IgD-negative memory B cell (primary cell): ENCODE data around the gene XCL1. TPM values are rescaled to one million over a fixed set of nuclear protein-coding genes. Genes with fewer than 3 reads are reported as not detected.
A peak's percentile ranks its signal among the peaks of the same experiment; 100 is the strongest.
"Not testable (repeated sequence)": the region's sequence is repeated elsewhere in the genome, so short reads cannot be mapped to it uniquely, and the experiment has no call there.

Source experiments
- H3K27ac Mint-ChIP-seq, 3 donors: one replicate each; pipeline ENCODE4 v1.8.0; 2020 to 2022; ENCODE audit warnings: mild to moderate bottlenecking in 3 of 3, mixed read lengths in 3 of 3, moderate library complexity in 1 of 3
- H3K27me3 Mint-ChIP-seq: one replicate; pipeline ENCODE4 v1.8.0; 2021; ENCODE audit warnings: mixed read lengths
- H3K36me3 Mint-ChIP-seq: one replicate; pipeline ENCODE4 v1.8.0; 2020; ENCODE audit warnings: mild to moderate bottlenecking, mixed read lengths
- H3K4me1 Mint-ChIP-seq, 3 donors: one replicate each; pipeline ENCODE4 v1.8.0; 2020 to 2022; ENCODE audit warnings: mixed read lengths in 3 of 3, mild to moderate bottlenecking in 1 of 3
- H3K4me3 Mint-ChIP-seq, 4 donors: one replicate each; pipeline ENCODE4 v1.8.0; 2020 to 2022; ENCODE audit warnings: mild to moderate bottlenecking in 4 of 4, mixed read lengths in 4 of 4, moderate library complexity in 3 of 4
- H3K9me3 Mint-ChIP-seq, 3 donors: one replicate each; pipeline ENCODE4 v1.8.0; 2020 to 2021; ENCODE audit warnings: mixed read lengths in 3 of 3, mild to moderate bottlenecking in 1 of 3
- polyA plus RNA-seq: library from polyadenylated mRNA; unstranded; fragments of 300-500 nt; fragmentation: Illumina TruSeq; gene quantifications from one replicate; pipeline ENCODE4 v1.2.3, GENCODE V29; 2021

Gene XCL1
- polyA plus RNA-seq, 1 donor from 2014 or later, result 0.43 TPM

- Mint-ChIP-seq H3K9me3 (no peaks in the 10 kb centered on the region), H3K4me3 (no peak overlapping the region), H3K4me1 (no peaks in the 10 kb centered on the region), H3K27ac (no peak overlapping the region), H3K36me3 (no peaks in the 10 kb centered on the region), H3K27me3 (peaks cover 4% of the 10 kb centered on the region)
Observed at GRCh38 chr1:168581817-168582572, 5.6 kb downstream of the XCL1 start.

- Mint-ChIP-seq H3K4me3 (no peak overlapping the region), H3K9me3 (no peaks in the 10 kb centered on the region), H3K4me1 (no peaks in the 10 kb centered on the region), H3K27me3 (peaks cover 4% of the 10 kb centered on the region), H3K36me3 (no peaks in the 10 kb centered on the region), H3K27ac (no peak overlapping the region)
Observed at GRCh38 chr1:168582688-168583336, 6.4 kb downstream of the XCL1 start.

- Mint-ChIP-seq H3K9me3 (no peaks in the 10 kb centered on the region), H3K4me3 (no peak overlapping the region), H3K27ac (no peak overlapping the region), H3K4me1 (no peaks in the 10 kb centered on the region), H3K36me3 (peaks cover 1% of the 10 kb centered on the region), H3K27me3 (peaks cover 4% of the 10 kb centered on the region)
Observed at GRCh38 chr1:168583571-168583970, 7.2 kb downstream of the XCL1 start.

GRCh38 chr1:168585191-168585590, 8.8 kb downstream of the XCL1 start:
- Mint-ChIP-seq H3K9me3 (no peaks in the 10 kb centered on the region), H3K36me3 (peaks cover 1% of the 10 kb centered on the region), H3K4me3 (no peak overlapping the region), H3K4me1 (no peaks in the 10 kb centered on the region), H3K27me3 (peaks cover 4% of the 10 kb centered on the region), H3K27ac (no peak overlapping the region)

GRCh38 chr1:168585937-168586336, 9.5 kb downstream of the XCL1 start:
- peaks cover 1% of the 10 kb centered on the region for H3K36me3 Mint-ChIP-seq
- no peak overlapping the region for H3K27ac Mint-ChIP-seq
- peaks cover 4% of the 10 kb centered on the region for H3K27me3 Mint-ChIP-seq
- no peaks in the 10 kb centered on the region for H3K9me3 Mint-ChIP-seq
- H3K4me3 Mint-ChIP-seq, result no peak overlapping the region
- H3K4me1 Mint-ChIP-seq, result no peaks in the 10 kb centered on the region

- Mint-ChIP-seq H3K9me3 (no peaks in the 10 kb centered on the region), H3K4me3 (no peak overlapping the region), H3K27me3 (peaks cover 4% of the 10 kb centered on the region), H3K36me3 (peaks cover 1% of the 10 kb centered on the region), H3K4me1 (no peaks in the 10 kb centered on the region), H3K27ac (no peak overlapping the region)
Observed at GRCh38 chr1:168589167-168589566, 12.8 kb downstream of the XCL1 start.

GRCh38 chr1:168591066-168591465, 14.7 kb downstream of the XCL1 start:
- no peaks in the 10 kb centered on the region for H3K9me3 Mint-ChIP-seq
- H3K36me3 Mint-ChIP-seq, result peaks cover 1% of the 10 kb centered on the region
- peaks cover under 1% of the 10 kb centered on the region for H3K27me3 Mint-ChIP-seq
- no peak overlapping the region for H3K27ac Mint-ChIP-seq
- no peak overlapping the region for H3K4me3 Mint-ChIP-seq
- H3K4me1 Mint-ChIP-seq, result no peaks in the 10 kb centered on the region

- Mint-ChIP-seq H3K36me3 (peaks cover 1% of the 10 kb centered on the region), H3K27ac (no peak overlapping the region), H3K4me3 (no peak overlapping the region), H3K4me1 (no peaks in the 10 kb centered on the region), H3K27me3 (peaks cover 2% of the 10 kb centered on the region), H3K9me3 (no peaks in the 10 kb centered on the region)
Observed at GRCh38 chr1:168591641-168592250, 15.3 kb downstream of the XCL1 start.

GRCh38 chr1:168595403-168595802, 19.0 kb downstream of the XCL1 start:
- H3K4me3 Mint-ChIP-seq, H3K27me3 Mint-ChIP-seq, H3K9me3 Mint-ChIP-seq: not testable (repeated sequence)

GRCh38 chr1:168598125-168598524, 21.7 kb downstream of the XCL1 start:
- H3K4me3 Mint-ChIP-seq, result no peak overlapping the region
- H3K27ac Mint-ChIP-seq, result no peak overlapping the region
- H3K9me3 Mint-ChIP-seq, result no peaks in the 10 kb centered on the region

More at GRCh38 chr1:168595403-168595802, 19.0 kb downstream of the XCL1 start:
- not testable (repeated sequence) for H3K36me3 Mint-ChIP-seq, H3K4me1 Mint-ChIP-seq, H3K27ac Mint-ChIP-seq

GRCh38 chr1:168598892-168599291, 22.5 kb downstream of the XCL1 start:
- H3K27me3 Mint-ChIP-seq, result peaks cover 7% of the 10 kb centered on the region
- H3K27ac Mint-ChIP-seq, result no peak overlapping the region
- H3K4me3 Mint-ChIP-seq, result no peak overlapping the region
- no peaks in the 10 kb centered on the region for H3K9me3 Mint-ChIP-seq
- H3K4me1 Mint-ChIP-seq, result no peaks in the 10 kb centered on the region
- H3K36me3 Mint-ChIP-seq, result no peaks in the 10 kb centered on the region

More at GRCh38 chr1:168598125-168598524, 21.7 kb downstream of the XCL1 start:
- no peaks in the 10 kb centered on the region for H3K4me1 Mint-ChIP-seq
- H3K27me3 Mint-ChIP-seq, result peaks cover 7% of the 10 kb centered on the region
- no peaks in the 10 kb centered on the region for H3K36me3 Mint-ChIP-seq

- Mint-ChIP-seq H3K9me3 (no peaks in the 10 kb centered on the region), H3K27me3 (peaks cover 7% of the 10 kb centered on the region), H3K4me3 (no peak overlapping the region), H3K36me3 (no peaks in the 10 kb centered on the region), H3K27ac (no peak overlapping the region), H3K4me1 (no peaks in the 10 kb centered on the region)
Observed at GRCh38 chr1:168599641-168600040, 23.2 kb downstream of the XCL1 start.

- no peaks in the 10 kb centered on the region for H3K4me1 Mint-ChIP-seq
- no peaks in the 10 kb centered on the region for H3K9me3 Mint-ChIP-seq
- peaks cover 7% of the 10 kb centered on the region for H3K27me3 Mint-ChIP-seq
- no peaks in the 10 kb centered on the region for H3K36me3 Mint-ChIP-seq
- H3K27ac Mint-ChIP-seq, result no peak overlapping the region
- H3K4me3 Mint-ChIP-seq, result no peak overlapping the region
Observed at GRCh38 chr1:168601051-168601450, 24.6 kb downstream of the XCL1 start.

- Mint-ChIP-seq H3K27me3 (no peaks in the 10 kb centered on the region), H3K27ac (peak overlapping the region in 1 of 3 donors; percentile 2), H3K4me1 (no peaks in the 10 kb centered on the region), H3K36me3 (no peaks in the 10 kb centered on the region), H3K4me3 (no peak overlapping the region), H3K9me3 (no peaks in the 10 kb centered on the region)
Observed at GRCh38 chr1:168603501-168604110, 27.2 kb downstream of the XCL1 start.

GRCh38 chr1:168605443-168605842, 29.0 kb downstream of the XCL1 start:
- no peak overlapping the region for H3K4me3 Mint-ChIP-seq
- H3K4me1 Mint-ChIP-seq, result no peaks in the 10 kb centered on the region
- no peaks in the 10 kb centered on the region for H3K9me3 Mint-ChIP-seq
- peaks cover 3% of the 10 kb centered on the region for H3K27me3 Mint-ChIP-seq
- H3K36me3 Mint-ChIP-seq, result no peaks in the 10 kb centered on the region
- H3K27ac Mint-ChIP-seq, result no peak overlapping the region
